ENCODE data around the gene ARID4B.
"Not testable (repeated sequence)": the region's sequence is repeated elsewhere in the genome, so short reads cannot be mapped to it uniquely, and the experiment has no call there.

Gene ARID4B

DNA sequence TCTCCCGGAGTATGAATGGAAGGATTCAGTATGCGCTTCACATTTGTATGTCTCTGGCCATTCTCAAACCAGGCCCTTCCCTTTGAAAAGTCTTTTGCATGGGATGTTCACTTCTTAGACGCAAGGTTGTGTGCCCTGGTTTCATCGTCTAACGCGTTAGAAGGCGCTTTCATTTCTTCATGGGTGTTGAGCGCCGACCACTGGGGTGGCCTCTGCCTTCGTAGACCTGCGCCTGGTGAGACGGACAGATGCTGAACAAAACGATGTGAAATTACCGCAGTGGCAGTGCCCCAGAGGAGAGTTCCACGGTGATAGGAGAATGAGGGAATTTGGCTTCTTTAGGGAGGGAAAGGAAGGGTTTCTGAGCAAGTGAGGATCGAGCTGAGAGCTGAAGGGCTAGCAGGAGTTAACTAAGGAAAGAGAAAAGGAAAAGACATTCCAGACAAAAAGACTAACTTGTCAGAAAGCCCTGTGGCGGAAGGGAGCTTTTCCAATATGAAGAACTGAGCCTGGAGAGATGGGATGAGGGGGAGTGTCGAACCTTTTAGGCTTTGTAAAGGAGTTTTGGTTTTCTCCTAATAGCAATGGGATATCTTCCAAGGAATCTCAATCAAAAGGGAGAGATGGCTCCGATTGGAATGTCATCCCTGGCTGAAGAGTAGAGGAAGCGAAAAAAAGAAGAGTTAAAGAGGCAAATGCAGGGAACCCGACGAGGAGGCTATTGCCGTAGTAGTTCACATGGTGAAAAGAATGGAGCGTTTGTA is 1.3 kb upstream of the ARID4B start:
- no peak for DNase-seq (ENCODE audit: low spot score)

DNA sequence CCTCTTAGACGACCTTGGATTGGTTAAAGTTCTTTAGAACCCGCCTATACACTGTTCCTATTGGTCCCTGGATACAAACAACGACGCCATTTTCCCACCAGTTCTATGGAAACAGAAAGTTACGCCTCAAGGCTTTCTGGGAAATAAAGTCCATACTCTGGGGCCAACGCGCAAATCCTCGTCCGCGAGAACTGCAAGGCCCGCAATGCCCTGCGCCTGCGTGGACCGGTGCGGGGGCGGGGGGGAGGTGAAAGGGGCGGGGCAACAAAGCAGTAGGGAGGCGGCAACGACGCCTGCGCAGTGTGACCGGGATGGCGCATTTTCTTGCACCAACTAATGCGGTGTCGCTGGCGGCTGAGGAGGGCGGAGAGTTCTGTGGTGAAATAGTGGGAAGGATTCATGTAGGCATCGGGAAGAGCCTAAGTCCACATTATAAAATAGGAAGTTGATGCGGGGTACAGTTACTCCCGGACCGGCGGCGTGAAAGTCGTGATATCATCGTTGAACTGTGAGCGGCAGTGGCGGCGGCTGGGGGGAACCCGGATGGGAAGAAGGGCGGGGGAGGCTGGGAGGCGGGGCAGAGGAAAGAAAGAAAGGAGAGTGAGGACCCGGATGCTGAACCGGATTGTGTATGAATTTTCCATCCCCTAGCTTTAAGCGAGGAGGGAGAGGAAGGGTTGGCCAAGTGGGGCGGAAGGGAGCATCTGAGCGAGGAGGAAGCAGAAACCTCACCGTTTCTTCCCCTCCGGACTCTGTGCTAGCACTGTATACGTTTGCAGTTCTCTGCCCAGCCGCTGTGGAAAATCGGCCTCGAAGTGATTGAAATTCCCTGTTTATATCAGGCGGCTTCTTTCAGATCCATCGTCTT is 526 bp upstream of the ARID4B start, which contains the start of gene GGPS1:
TSS of gene GGPS1 (plus strand) at position 300 of the 868 bp plus-strand sequence. CDS start 6,695 bp downstream, outside the sequence.
- DNase-seq (ENCODE audit: low spot score) = peak; percentile 100

DNA sequence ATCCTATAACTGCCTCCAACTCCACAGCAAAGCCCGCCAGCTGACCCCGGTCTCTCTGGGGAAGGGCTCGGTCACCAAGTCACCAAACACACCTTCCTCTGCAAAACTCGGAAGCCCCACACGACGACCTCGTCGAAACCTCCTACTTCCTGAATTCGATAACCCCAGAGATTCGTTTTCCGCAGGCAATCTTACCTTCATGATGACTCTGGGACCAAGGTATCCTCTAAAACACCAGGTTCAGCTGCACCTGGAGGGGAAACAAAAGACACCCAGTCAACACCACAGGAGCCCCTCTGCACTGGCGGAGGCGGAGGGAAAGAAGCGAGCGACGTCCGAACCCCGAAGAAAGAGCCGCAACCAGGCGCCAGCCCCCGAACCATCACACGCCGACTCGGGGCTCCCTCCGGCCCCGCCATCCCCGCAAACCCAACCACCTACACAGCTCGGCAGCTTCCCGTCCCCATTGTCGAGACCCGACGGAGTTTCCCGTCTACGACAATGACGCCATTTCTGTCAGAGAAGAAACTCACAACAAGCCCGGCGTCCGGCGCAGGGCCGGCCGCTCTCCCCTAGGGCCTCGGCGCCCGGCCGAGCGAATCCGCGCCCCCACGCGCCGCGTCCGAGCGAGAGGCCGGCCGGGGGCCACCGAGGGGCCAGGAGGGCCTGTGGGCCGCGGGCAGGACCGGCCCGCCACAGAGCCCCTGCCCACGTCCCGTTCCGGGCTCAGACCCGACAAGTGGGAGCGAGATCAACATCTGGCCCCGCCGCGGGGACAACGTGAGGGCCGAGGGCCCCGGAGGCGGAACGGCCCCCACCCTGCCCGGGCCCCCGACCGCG is 1.0 kb downstream of the ARID4B start:
- peak; percentile 22 for DNase-seq (ENCODE audit: low spot score)

DNA sequence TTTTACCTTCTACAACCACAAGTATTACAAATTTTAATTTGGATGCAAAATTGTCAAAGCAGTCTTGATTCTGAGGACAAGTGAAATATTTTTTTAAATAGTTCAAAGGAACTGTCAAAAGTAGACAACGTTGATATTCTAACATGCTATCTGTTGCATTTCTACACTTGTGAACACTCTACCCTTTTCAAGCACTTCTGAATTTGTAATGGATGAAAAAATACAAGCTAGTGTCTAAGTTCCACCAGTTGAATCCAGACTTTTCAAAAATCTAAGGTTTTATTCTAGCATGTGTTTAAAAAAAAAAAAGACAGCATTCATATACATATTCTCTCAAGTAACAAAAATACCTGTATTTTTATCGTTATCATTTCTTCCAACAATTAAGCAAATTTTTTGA is 2.1 kb downstream of the ARID4B start:
- no peak for DNase-seq (ENCODE audit: low spot score)

DNA sequence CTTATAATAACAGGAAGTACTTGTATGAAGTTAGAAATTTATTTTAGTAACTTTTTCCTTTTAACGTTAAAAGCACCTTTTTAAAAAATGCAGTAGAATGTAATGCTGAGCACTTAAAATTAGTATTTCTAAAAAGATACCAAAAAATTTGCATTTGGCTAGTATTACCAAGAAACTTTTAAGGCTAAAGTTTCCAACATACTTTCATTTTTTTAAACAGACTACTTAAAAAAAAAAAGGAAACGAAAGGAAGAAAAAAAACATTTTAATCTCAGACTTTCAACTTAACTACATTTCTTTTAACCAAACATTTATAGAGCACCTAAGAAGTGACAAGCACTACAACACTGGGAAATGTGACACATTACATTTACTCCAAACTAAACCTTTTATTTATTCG is 2.8 kb downstream of the ARID4B start:
- no peak for DNase-seq (ENCODE audit: low spot score)

DNA sequence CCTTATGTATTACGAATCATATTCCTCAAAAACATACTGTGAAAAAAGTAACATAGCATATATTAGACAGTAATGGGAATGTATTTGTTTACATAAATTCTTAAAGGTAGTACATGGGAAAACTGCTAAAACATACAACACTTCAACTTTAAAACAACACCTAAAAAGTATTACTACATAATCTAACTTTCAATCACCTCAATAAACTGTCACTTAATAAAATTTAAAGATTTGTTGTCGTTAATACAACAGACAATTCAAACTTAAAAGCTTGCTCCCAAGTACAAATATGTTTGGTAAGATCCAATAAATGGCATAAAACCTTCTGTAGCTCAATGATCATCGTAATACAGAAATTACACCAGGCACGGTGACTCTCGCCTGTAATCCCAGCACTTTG is 3.7 kb downstream of the ARID4B start:
- no peak for DNase-seq (ENCODE audit: low spot score)

DNA sequence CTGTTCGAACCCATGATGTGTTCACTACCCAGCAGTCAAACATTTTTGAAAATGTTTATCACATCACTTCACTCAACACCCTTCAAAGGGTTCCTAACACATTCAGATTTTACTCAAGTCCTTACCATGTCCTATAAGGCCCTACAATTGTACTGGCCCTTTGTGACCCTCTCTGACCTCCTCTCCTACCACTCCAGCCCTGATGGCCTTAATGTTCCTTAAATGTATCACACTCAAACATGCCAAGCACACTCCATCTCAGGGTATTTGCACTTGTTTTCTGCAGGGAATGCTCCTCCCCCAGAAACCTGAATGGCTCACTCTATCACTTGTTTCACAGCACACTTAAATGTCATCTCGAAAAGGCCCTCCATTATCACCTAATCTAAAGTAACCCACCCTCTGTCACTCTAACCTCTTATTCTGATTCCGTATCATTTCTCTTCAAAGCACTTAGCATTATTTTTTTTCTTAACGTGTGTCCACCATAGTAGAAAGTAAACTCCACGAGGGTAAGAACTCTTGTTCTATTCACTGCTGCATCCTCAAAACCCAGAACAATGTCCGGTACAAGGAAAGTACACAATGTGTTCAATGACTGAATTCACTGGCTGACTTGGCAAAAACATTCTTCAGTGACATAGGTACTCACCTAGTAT is 7.3 kb downstream of the ARID4B start:
- no peak for DNase-seq (ENCODE audit: low spot score)

DNA sequence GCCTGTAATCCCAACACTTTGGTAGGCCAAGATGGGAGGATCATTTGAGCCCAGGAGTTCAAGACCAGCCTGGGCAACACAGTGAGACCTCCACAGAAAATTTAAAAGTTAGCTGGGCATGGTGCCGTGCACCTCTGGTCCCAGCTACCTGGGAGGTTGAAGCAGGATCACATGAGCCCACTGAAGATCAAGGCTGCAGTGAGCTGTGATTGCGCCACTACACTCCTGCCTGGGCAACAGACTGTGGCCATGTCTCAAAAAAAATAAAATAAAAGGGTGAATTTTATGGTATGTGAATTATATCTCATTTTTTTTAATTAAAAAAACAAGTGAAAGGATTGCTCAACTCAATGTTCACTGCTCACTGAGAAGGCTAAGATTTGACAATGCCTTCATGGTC is 8.7 kb downstream of the ARID4B start:
- DNase-seq (ENCODE audit: low spot score) = no peak

DNA sequence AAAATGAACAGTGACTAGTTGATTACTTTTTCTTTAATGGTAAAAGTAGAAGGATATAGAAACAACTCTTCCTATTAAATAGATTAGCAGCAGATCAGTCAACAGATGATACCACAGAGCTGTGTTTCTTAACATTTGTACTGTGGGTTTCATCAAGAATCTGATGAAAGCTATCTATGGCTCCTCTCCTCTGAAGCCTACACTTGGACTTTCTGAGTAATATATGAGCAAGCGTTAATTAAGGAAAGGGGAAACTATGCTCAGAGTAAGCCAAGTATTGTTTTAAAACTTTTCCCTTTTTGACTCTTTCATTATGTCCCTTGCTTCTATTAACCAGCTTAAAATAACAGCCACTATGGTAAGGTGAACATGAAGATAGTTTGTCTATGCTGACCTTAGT is 10.8 kb downstream of the ARID4B start:
- DNase-seq (ENCODE audit: low spot score) = no peak

DNA sequence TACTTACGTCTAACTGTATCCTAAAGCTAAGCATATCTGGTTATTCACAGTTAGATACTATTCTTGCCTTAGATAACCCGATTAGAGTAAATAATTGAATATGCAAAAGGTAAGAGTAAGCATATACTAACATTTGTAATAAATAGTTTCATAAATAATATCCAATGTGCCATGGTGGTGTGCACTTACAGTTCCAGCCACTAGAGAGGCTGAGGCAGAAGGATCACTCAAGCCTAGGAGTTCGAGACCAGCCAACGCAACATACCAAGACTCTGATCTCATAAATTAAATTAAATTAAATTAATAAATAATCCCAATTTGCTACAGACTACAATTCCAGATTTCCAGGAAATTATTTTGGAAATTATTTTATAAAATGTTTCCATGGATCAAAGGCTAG is 12.2 kb downstream of the ARID4B start:
- no peak for DNase-seq (ENCODE audit: low spot score)

DNA sequence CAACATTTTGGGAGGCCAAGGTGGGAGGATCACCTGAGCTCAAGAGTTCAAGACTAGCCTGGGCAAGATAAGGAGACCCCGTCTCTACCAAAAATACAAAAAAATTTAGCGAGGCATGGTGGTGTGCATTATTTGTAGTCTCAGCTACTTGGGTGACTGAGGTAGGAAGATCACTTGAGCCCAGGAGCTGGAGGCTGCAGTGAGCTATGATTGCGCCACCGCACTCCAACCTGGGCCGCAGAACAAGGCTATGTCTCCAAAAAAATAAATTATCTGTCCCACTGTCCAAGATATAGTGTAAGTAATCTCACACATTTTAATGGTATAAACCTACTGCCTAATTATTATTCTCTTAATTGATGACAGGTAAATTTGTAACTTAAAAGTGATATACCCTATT is 12.8 kb downstream of the ARID4B start:
- DNase-seq (ENCODE audit: low spot score) = no peak

DNA sequence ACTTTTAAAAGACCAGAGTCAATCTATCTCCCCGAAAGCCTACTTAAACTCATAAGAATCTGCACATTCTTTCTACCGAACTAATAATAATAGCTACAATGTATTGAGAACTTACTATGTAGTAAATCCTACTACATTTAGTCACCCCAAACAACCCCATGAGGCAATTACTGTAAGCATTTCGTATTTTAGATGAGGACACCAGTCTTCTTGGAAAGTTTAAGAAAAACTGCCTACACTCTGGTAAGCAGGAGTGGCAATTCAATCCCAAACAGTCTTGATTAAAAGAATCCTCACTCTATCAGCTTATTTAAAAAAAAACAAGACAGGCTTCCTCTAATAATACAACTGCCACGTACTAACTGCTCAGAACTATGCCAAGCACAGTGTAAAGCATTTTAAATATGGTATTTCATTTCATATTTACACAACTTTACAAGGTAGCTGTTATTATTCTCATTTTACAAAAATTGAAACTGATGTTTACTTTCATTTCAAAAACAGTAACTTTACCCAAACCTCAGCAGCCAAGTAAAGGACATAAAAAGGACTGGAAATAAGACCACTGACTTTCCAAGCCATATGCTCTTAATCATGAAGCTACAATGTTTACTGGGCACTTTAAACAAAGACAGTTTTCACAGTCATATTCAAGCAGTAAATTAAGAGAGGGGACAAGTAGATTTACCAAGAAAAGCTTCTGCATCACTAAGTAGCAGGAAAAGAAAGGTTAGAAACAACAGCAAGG is 13.9 kb downstream of the ARID4B start:
- no peak for DNase-seq (ENCODE audit: low spot score)

DNA sequence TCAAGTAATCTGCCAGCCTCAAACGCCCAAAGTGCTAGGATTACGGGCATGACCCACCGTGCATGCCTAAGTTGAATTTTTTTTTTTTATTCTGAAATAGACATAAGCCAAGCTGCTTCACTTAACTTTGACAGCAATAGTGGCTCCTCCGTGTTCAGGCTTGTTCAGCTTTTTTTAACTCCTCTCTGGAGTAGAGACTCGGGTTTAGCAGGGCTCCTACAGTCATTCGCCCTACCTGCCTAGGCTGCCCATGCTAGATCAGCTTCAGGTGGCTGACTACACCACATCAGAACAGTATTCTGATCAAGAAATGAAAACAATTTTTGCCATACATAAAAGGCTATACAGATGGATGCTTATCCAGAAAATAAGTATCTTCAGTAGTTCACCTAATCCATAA is 14.7 kb downstream of the ARID4B start:
- DNase-seq (ENCODE audit: low spot score) = no peak

DNA sequence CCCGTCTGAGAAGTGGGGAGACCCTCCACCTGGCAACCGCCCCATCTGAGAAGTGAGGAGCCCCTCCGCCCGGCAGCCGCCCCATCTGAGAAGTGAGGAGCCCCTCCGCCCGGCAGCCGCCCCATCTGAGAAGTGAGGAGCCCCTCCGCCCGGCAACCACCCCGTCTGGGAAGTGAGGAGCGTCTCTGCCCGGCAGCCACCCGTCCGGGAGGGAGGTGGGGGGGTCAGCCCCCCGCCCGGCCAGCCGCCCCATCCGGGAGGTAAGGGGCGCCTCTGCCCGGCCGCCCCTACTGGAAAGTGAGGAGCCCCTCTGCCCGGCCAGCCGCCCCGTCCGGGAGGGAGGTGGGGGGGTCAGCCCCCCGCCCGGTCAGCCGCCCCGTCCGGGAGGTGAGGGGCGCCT is 18.8 kb downstream of the ARID4B start:
- DNase-seq (ENCODE audit: low spot score) = not testable (repeated sequence)

DNA sequence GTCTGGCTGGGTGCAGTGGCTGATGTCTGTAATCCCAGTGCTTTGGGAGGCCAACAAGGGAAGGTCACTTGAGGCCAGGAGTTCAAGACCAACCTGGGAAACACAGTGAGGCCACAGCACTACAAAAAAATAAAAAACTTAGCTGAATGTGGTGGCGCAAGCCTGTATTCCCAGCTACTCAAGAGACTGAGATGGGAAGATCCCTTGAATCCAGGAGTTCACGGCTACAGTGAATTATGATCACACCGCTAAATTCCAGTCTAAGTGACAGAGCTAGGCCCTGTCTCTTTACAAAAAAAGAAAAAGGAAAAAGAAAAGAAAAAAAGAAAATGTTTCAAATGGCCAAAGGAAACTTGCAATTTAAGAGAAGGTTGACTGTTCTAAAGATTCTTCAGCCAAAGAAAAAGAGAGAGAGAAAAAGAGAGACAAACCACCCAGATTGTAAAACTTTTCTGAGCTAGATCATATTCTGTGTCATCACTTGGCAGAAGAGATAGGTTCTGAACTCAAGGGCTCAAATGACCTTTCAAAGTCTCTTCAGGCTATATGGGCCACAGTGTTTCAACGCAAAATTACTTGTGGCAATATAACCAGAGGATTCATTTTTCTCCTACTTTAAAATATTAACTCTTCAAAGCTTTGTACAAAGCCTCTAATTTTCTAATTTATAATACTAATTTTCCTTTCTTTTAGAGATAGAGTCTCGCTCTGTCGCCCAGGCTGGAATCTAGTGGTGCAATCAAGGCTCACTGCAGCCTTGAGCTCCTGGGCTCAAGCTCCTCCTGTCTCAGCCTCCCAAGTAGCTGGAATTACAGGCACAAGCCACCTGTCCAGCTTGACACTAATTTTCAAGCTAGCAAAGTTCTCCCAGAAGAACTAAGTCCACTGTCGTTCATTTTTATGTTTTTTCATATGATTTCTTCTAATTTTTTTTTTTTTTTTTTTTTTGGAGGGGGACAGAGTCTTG is 20.5 kb downstream of the ARID4B start:
- no peak for DNase-seq (ENCODE audit: low spot score)

DNA sequence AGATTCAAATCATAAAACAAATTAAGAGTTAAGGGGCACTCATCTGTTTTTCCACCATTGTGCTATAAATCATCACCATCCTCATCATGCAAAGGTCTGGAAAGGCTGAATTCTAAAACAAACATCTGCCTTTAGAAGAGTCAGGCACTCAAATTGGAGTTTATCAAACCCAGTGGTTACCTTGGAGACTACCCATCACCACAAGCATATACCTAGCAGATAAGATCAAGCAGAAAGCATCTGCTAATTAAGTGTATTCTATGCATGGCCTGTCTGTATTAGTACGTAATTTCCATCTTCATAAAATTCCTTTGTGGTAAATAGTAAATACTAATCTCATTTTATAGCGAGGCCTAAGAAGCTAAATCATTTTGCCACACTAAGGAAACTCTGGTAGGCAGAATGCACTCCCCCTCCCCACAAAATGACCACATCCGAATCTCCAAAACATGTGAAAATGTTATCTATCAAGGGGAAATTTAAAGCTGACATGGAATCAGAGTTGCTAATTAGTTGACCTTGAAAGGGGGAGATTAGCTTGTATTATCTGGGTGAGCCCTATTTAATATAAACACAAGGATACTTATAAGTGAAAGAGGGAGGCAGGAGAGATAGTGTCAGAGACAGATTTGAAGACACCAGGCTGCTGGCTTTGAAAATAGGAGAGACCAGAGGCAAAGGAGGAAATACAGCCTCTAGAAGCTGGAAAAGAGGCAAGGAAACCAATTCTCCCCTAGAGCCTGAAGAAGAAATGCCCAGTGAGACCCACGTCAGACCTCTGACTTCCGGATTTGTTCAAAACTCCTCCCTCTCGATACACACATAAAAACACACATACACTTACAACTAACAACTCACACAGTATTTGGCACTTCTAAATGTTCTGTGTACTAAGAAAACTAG is 23.2 kb downstream of the ARID4B start:
- DNase-seq (ENCODE audit: low spot score) = no peak

DNA sequence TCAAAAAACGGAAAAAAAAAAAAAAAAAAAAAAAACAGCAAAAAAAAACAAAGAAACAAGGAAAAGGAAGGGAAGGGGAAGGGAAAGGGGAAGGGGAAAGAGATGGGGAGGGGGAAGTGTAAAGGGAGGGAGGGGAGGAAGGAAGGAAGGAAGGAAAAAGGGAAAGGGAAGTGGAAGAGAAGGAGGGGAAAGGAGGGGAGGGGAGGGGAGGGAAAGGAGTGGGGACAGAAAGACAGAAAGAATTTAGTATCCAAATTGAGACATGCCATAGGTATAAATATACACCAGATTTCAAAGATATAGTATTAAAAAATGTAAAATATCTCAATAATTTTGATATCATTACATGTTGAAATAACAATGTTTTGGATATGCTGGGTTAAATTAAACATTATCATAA is 25.8 kb downstream of the ARID4B start:
- DNase-seq (ENCODE audit: low spot score) = no peak

DNA sequence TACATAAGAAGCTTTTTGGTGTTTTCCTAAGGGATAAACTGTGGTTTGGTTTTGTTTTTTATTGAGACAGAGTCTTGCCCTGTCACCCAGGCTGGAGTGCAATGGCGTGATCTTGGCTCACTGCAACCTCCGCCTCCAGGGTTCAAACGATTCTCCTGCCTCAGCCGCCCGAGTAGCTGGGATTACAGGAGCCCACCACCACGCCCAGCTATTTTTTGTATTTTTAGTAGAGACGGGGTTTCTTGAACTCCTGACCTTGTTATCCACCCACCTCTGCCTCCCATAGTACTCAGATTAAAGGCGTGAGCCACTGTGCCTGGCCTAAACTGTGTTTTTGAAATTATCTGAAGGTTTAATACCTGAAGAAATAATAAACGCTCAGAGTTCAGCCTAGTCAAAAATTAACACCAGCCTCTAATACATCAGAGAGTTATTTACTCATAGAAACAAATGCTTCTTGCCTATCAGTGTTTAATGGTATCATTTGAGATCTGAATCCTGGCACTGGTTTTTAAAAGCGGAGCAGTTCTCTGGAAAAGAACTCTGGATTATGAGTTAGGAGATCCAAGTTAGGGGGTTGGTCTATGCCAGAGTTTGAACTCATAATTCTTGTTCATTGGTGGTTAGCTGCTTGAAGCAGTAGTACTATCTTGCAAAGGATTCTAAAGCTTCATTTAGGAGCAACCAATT is 28.7 kb downstream of the ARID4B start:
- no peak for DNase-seq (ENCODE audit: low spot score)

Measured in putamen (tissue), 1 donor.